HepG2 (cell line): ENCODE results near the gene FAM199X. TPM values are rescaled to one million over a fixed set of nuclear protein-coding genes. Genes with fewer than 3 reads are reported as not detected.
A peak's percentile ranks its signal among the peaks of the same experiment; 100 is the strongest.

ENCODE experiments used
- ATAC-seq: fragments of 200-7000 bp; cut with Tn5 transposase; 3 replicates; pipeline ENCODE4 v1.9.1; 2020; ENCODE audit warnings: mild to moderate bottlenecking, moderate library complexity
- BruUV-seq: library from RNA; stranded (reverse); fragments of 400-500 nt; replicated peaks from 2 replicates; lab custom pipeline; 2021; lab: Mats Ljungman, UMichigan
- CTCF ChIA-PET: fragments of 300-600 bp; formaldehyde crosslinking; extraction: SDS; loops from one replicate; lab custom pipeline; 2021; ENCODE audit warnings: low total read pairs, inconsistent platforms, low intra/inter-chr PET ratio; lab: Yijun Ruan, JAX
- POLR2A ChIA-PET: fragments of 350-600 bp; sonication (Branson Sonifier 250); formaldehyde crosslinking; loops from one replicate; lab custom pipeline; 2020; ENCODE audit warnings: antibody characterized with exemption, inconsistent platforms; lab: Yijun Ruan, JAX
- DNase-seq: peaks from one replicate; pipeline ENCODE4 v3.0.0-alpha.2; 2015; ENCODE audit warnings: low spot score
- FAIRE-seq: peaks from 3 replicates; lab custom pipeline; 2011; peaks lifted over from hg19 to GRCh38; lab: Jason Lieb, UNC
- H2AFZ ChIP-seq: one replicate; pipeline ENCODE4 v1.6.1; 2011; ENCODE audit warnings: low read length, inconsistent platforms
- H3K27ac ChIP-seq: fragments of 300-600 bp; 3 replicates; pipeline ENCODE4 v1.8.0; 2011; ENCODE audit warnings: mixed run types, mild to moderate bottlenecking, mixed read lengths, low read length, inconsistent platforms; ENCODE audit not compliant: insufficient read depth; ENCODE audit errors: extremely low read length
- H3K27me3 ChIP-seq, 2 experiments: fragments of 200-600 bp in 1 of 2; 2 replicates in 1 of 2; 3 replicates in 1 of 2; pipeline versions ENCODE4 v1.6.0 to v1.8.0; 2011; ENCODE audit warnings: low read length in 2 of 2, mild to moderate bottlenecking in 2 of 2, moderate library complexity in 2 of 2, inconsistent platforms in 1 of 2; ENCODE audit not compliant: insufficient read depth in 2 of 2, control insufficient read depth in 1 of 2
- H3K36me3 ChIP-seq, 2 experiments: fragments of 200-600 bp in 1 of 2; replicated peaks in 1 of 2; 2 replicates in 1 of 2; 3 replicates in 1 of 2; pipeline versions ENCODE4 v1.5.1 to v1.8.0; 2011; ENCODE audit warnings: low read length in 2 of 2, inconsistent platforms in 1 of 2; ENCODE audit not compliant: insufficient read depth in 2 of 2, control insufficient read depth in 1 of 2
- H3K4me1 ChIP-seq: 2 replicates; pipeline ENCODE4 v1.5.1; 2012; ENCODE audit warnings: low read length, inconsistent platforms; ENCODE audit not compliant: insufficient read depth
- H3K4me2 ChIP-seq: 2 replicates; pipeline ENCODE4 v1.6.0; 2011; ENCODE audit warnings: low read depth, low read length, inconsistent platforms
- H3K4me3 ChIP-seq, 3 experiments: fragments of 200-600 bp in 1 of 3; sonication (generic), shearing (Covaris generic) in 1 of 3; replicated peaks in 1 of 3; 2 replicates each; pipeline ENCODE4 v1.5.1; 2011 to 2016; ENCODE audit warnings: low read length in 3 of 3, inconsistent platforms in 2 of 3, low read depth in 2 of 3, mild to moderate bottlenecking in 2 of 3, control low read depth in 1 of 3, mixed read lengths in 1 of 3; ENCODE audit not compliant: insufficient read depth in 1 of 3
- H3K79me2 ChIP-seq: one replicate; pipeline ENCODE4 v1.6.1; 2011; ENCODE audit warnings: low read length, inconsistent platforms; ENCODE audit not compliant: insufficient read depth
- H3K9ac ChIP-seq: 2 replicates; pipeline ENCODE4 v1.6.0; 2011; ENCODE audit warnings: mild to moderate bottlenecking, low read depth, low read length, inconsistent platforms; ENCODE audit not compliant: insufficient read depth
- H3K9me3 ChIP-seq: 2 replicates; pipeline ENCODE4 v1.5.1; 2012; ENCODE audit warnings: mild to moderate bottlenecking, low read length
- H4K20me1 ChIP-seq: 2 replicates; pipeline ENCODE4 v1.6.0; 2011; ENCODE audit warnings: inconsistent platforms, mild to moderate bottlenecking, low read length, moderate library complexity; ENCODE audit not compliant: insufficient read depth
- ATF7 ChIP-seq, 2 experiments: fragments of 450-650 bp in 1 of 2; sonication (generic) in 1 of 2; formaldehyde crosslinking in 1 of 2; IDR thresholded peaks; 2 replicates each; pipeline versions ENCODE4 v1.4.0 to v1.6.1; 2016 to 2020; ENCODE audit warnings: antibody characterized with exemption in 1 of 2, mild to moderate bottlenecking in 1 of 2, missing genetic modification reagents in 1 of 2
- BCL6 ChIP-seq: IDR thresholded peaks from 2 replicates; pipeline ENCODE4 v1.6.1; 2016; ENCODE audit warnings: missing genetic modification reagents, missing compliant biosample characterization
- BRD4 ChIP-seq: sonication (generic); formaldehyde crosslinking; IDR thresholded peaks from 2 replicates; pipeline ENCODE4 v1.4.0; 2020; ENCODE audit warnings: missing genetic modification reagents
- CCDC6 ChIP-seq: sonication (generic); formaldehyde crosslinking; IDR thresholded peaks from 2 replicates; pipeline ENCODE4 v1.8.1; 2022; ENCODE audit warnings: mild to moderate bottlenecking, missing genetic modification reagents, moderate library complexity
- CHD2 ChIP-seq: IDR thresholded peaks from 2 replicates; pipeline ENCODE4 v1.6.1; 2011; ENCODE audit warnings: low read depth, low read length, improper control_type of control experiment
- CREM ChIP-seq, 2 experiments: sonication (generic) in 1 of 2; formaldehyde crosslinking in 1 of 2; IDR thresholded peaks; 2 replicates each; pipeline versions ENCODE4 v1.4.0 to v1.6.1; 2016 to 2020; ENCODE audit warnings: antibody characterized with exemption in 1 of 2, mild to moderate bottlenecking in 1 of 2, missing genetic modification reagents in 1 of 2
- ETV6 ChIP-seq: sonication (generic); formaldehyde crosslinking; conservative IDR thresholded peaks from 2 replicates; pipeline ENCODE4 v1.4.0; 2020; ENCODE audit warnings: missing genetic modification reagents
- JUNB ChIP-seq: sonication (generic); formaldehyde crosslinking; IDR thresholded peaks from 2 replicates; pipeline ENCODE4 v1.8.0; 2022; ENCODE audit warnings: missing genetic modification reagents, mild to moderate bottlenecking, borderline replicate concordance
- KAT7 ChIP-seq: IDR thresholded peaks from 2 replicates; pipeline ENCODE4 v1.6.1; 2018; ENCODE audit warnings: borderline replicate concordance, missing compliant biosample characterization
- KLF12 ChIP-seq: sonication (generic); formaldehyde crosslinking; IDR thresholded peaks from 2 replicates; pipeline ENCODE4 v1.4.0; 2020; ENCODE audit warnings: missing genetic modification reagents, borderline replicate concordance
- MEIS2 ChIP-seq: sonication (generic); formaldehyde crosslinking; IDR thresholded peaks from 2 replicates; pipeline ENCODE4 v1.9.0; 2021; ENCODE audit warnings: mild to moderate bottlenecking, missing genetic modification reagents
- POGZ ChIP-seq: sonication (generic); formaldehyde crosslinking; IDR thresholded peaks from 2 replicates; pipeline ENCODE4 v1.4.0; 2020; ENCODE audit warnings: mild to moderate bottlenecking, missing genetic modification reagents
- PTBP1 ChIP-seq: fragments of 200-400 bp; formaldehyde crosslinking; IDR thresholded peaks from 2 replicates; pipeline ENCODE4 v1.6.1; 2018; ENCODE audit warnings: low read length, low read depth; ENCODE audit not compliant: poor library complexity, severe bottlenecking
- RAD51 ChIP-seq: fragments of 450-650 bp; IDR thresholded peaks from 2 replicates; pipeline ENCODE4 v1.6.1; 2016; ENCODE audit warnings: borderline replicate concordance
- RBM22 ChIP-seq: fragments of 200-400 bp; formaldehyde crosslinking; optimal IDR thresholded peaks from 2 replicates; pipeline ENCODE3; 2017; ENCODE audit warnings: mild to moderate bottlenecking, low read length, moderate library complexity
- YEATS2 ChIP-seq: sonication (generic); formaldehyde crosslinking; IDR thresholded peaks from 2 replicates; pipeline ENCODE4 v1.4.0; 2020; ENCODE audit warnings: missing genetic modification reagents, borderline replicate concordance
- ZEB1 ChIP-seq: IDR thresholded peaks from 2 replicates; pipeline ENCODE4 v1.6.1; 2012; ENCODE audit warnings: mild to moderate bottlenecking, low read depth, inconsistent platforms; ENCODE audit not compliant: insufficient replicate concordance
- ZFAT ChIP-seq: sonication (generic); formaldehyde crosslinking; conservative IDR thresholded peaks from 2 replicates; pipeline ENCODE4 v1.8.1; 2023; ENCODE audit warnings: missing genetic modification reagents, inconsistent platforms
- ZMYM4 ChIP-seq: sonication (generic); formaldehyde crosslinking; IDR thresholded peaks from 2 replicates; pipeline ENCODE4 v1.8.1; 2023; ENCODE audit warnings: mild to moderate bottlenecking, missing genetic modification reagents
- ZNF138 ChIP-seq: sonication (generic); formaldehyde crosslinking; IDR thresholded peaks from 2 replicates; pipeline ENCODE4 v1.5.0; 2020; ENCODE audit warnings: mild to moderate bottlenecking, low read depth, missing genetic modification reagents
- WGBS: methylation state at CpG from one replicate; pipeline ENCODE4 v1.1.6; 2017; ENCODE audit warnings: low lambda C conversion rate; 5-methylcytosine and 5-hydroxymethylcytosine counted together
- in situ Hi-C: cut with HindIII; loops from 2 replicates; pipeline ENCODE4 v1.10.0; 2017; ENCODE audit warnings: low pct_unique_long_range_greater_than_20kb; ENCODE audit not compliant: extremely low pct_ligation_motif_present
- intact Hi-C: fragments of 100-400 bp; cut with micrococcal nuclease; formaldehyde crosslinking; loops from one replicate; pipeline ENCODE4 v1.10.0; 2022; ENCODE audit not compliant: unreplicated experiment
- polyA plus RNA-seq, 8 experiments: library from polyadenylated mRNA; depleted of rRNA in 3 of 8; stranded (reverse) in 7 of 8; unstranded in 1 of 8; fragments of >200 nt; fragmentation: Illumina TruSeq in 4 of 8; extraction: Trizol in 4 of 8; gene quantifications; 2 replicates each; pipeline versions ENCODE4 v1.2.1 to v1.2.3, GENCODE V29; 2011 to 2016; ENCODE audit warnings: low read depth in 4 of 8, missing spikeins in 1 of 8, mixed read lengths in 1 of 8; ENCODE audit not compliant: insufficient read depth in 1 of 8
- total RNA-seq, 5 experiments: library from RNA; depleted of rRNA; stranded (reverse); fragments of >200 nt; fragmentation: Illumina TruSeq; extraction: Trizol; gene quantifications; 2 replicates each; pipeline ENCODE4 v1.2.3, GENCODE V29; 2016; ENCODE audit warnings: low read depth in 1 of 5
- TF ChIP-seq, protein P1 (sequence below): IDR thresholded peaks from 2 replicates; pipeline ENCODE4 v1.6.1; 2016; ENCODE audit warnings: missing biosample characterization, missing genetic modification reagents, low read depth
- TF ChIP-seq, protein P2 (sequence below): sonication (generic); formaldehyde crosslinking; IDR thresholded peaks from 2 replicates; pipeline ENCODE4 v1.5.0; 2020; ENCODE audit warnings: missing genetic modification reagents

Gene FAM199X
- total and polyA plus RNA-seq, 2 of the 13 experiments (the other 11 are each of a cell fraction or from before 2014, with no cell fraction given), result 5.1 to 18.0 TPM

DNA sequence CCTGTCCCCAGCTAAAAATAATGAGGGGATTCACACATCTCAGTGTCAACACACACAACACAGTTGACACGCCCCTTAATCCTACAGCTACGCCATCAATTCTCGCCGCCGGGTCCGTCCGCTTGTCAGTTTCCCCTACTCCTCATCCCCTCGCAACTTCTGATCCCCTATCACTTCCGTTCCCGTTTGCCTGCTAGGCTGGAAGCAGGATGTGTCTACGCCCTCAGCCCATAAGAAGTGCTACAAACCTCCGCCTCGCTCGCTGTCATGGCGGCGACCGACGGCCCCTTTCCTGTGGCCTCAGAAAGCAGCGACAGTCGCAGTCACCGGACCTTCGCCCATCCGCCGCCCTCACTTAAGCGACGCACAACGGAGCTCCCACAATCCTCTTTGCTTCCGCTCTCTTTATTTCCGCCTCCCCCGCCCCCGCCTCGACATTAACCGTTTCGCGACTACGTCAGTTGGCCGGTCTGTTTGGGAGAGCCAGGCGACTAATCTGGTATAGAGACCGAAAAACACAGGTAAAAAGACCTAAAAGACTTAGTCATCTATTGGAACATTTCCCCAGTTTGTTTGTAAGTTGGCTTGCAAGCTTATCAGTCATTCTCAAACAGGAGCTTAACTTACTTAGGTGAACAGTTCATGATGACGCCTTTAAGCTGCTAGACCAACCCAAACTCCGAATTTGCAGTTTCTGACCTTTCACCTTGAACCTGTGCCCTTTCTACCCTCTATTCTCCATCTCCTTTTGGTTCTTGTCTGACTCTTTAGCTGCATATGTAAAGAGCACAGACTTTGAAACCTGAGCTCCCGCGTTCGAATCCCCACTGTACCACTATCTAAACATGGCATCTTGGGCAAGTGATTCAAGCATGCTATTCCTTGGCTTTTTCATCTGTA lies 9.4 kb upstream of the FAM199X start, which contains the start of gene SLC25A53:
Gene SLC25A53 (minus strand): TSS at position 380 of the 900 bp plus-strand sequence. CDS start 51,752 bp downstream, outside the sequence.
- Histone ChIP-seq H3K27ac (peak within 1 kb of the TSS; percentile 90), H4K20me1 (no peaks in the 10 kb centered on the region), H3K27me3 (no peaks in the 10 kb centered on the region), H3K4me1 (0 out of 2 replicates have a peak, but pooled peaks cover 5% of the 10 kb centered on the region), H3K36me3 (no peaks in the 10 kb centered on the region), H3K9ac (peak within 1 kb of the TSS; percentile 80), H3K79me2 (no peaks in the 10 kb centered on the region), H2AFZ (peak within 1 kb of the TSS; percentile 93), H3K9me3 (no peaks in the 10 kb centered on the region), H3K4me2 (peak within 1 kb of the TSS; percentile 49), H3K4me3 (peak within 1 kb of the TSS; percentile 75 to 82 (median 77))
- DNase-seq (peak; percentile 70), ATAC-seq (peak; percentile 98), FAIRE-seq (no peak)
- under 1% methylated on average over 30 of the region's 44 CpGs for WGBS
- ChIA-PET POLR2A (interaction anchor here (0.9 to 1.8 kb wide), 3 partner anchors 9 to 470 kb away, joined by 3 to 30 read pairs (median 4); partner anchors contain the start of gene FAM199X), CTCF (no interaction called here)
- BruUV-seq, result TSS peak; percentile 94
- intact Hi-C loops, result no loop called here
- in situ Hi-C loops, result loop anchor here (25.0 kb wide), 1 partner anchor 470 kb away; the partner anchor contains the start of gene MORF4L2
- TF ChIP-seq MEIS2, result peak; percentile 62; the same call in 1 of the 2 replicates
- TF ChIP-seq ZFAT, result peak; percentile 63; the same call in 1 of the 2 replicates
- peak; percentile 56; the same call in 1 of the 2 replicates for TF ChIP-seq ETV6
- no peak for TF ChIP-seq BRD4 (CRISPR knock-in tag)
- TF ChIP-seq CHD2, result no peak
- TF ChIP-seq RAD51, result no peak
- TF ChIP-seq PTBP1, result no peak
- TF ChIP-seq ZEB1, result no peak
- TF ChIP-seq JUNB (CRISPR knock-in tag), result 0 out of 2 replicates have a peak, but pooled peaks have one; percentile 40
- TF ChIP-seq CREM (IDR thresholded peaks at IDR 0.05), result peak; percentile 92
- TF ChIP-seq CREM (CRISPR knock-in tag; IDR thresholded peaks at IDR 0.05), result 0 out of 2 replicates have a peak, but pooled peaks have one; percentile 13
- no peak for TF ChIP-seq RBM22
- no peak for TF ChIP-seq ATF7 (IDR thresholded peaks at IDR 0.05)
- TF ChIP-seq ATF7 (CRISPR knock-in tag; IDR thresholded peaks at IDR 0.05), result no peak
- TF ChIP-seq BCL6 (CRISPR knock-in tag), result no peak
- TF ChIP-seq, protein P1, sequence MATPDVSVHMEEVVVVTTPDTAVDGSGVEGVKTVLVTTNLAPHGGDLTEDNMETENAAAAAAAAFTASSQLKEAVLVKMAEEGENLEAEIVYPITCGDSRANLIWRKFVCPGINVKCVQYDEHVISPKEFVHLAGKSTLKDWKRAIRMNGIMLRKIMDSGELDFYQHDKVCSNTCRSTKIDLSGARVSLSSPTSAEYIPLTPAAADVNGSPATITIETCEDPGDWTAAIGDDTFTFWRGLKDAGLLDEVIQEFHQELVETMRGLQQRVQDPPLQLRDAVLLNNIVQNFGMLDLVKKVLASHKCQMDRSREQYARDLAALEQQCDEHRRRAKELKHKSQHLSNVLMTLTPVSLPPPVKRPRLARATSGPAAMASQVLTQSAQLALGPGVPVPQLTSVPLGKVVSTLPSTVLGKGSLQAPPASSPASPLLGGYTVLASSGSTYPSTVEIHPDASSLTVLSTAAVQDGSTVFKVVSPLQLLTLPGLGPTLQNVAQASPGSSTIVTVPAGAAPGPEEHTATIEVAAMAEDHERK (CRISPR knock-in tag), result 0 out of 2 replicates have a peak, but pooled peaks have one; percentile 48
- TF ChIP-seq KLF12 (CRISPR knock-in tag), result no peak
- TF ChIP-seq YEATS2, result peak; percentile 85
- TF ChIP-seq ZMYM4 (CRISPR knock-in tag), result peak; percentile 88
- no peak for TF ChIP-seq CCDC6 (CRISPR knock-in tag)
- TF ChIP-seq ZNF138 (CRISPR knock-in tag), result no peak
- peak; percentile 73 for TF ChIP-seq POGZ (CRISPR knock-in tag)
- peak; percentile 63; the same call in 1 of the 2 replicates for TF ChIP-seq KAT7 (CRISPR knock-in tag)
- TF ChIP-seq, protein P2, sequence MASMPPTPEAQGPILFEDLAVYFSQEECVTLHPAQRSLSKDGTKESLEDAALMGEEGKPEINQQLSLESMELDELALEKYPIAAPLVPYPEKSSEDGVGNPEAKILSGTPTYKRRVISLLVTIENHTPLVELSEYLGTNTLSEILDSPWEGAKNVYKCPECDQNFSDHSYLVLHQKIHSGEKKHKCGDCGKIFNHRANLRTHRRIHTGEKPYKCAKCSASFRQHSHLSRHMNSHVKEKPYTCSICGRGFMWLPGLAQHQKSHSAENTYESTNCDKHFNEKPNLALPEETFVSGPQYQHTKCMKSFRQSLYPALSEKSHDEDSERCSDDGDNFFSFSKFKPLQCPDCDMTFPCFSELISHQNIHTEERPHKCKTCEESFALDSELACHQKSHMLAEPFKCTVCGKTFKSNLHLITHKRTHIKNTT (CRISPR knock-in tag), result no peak
